Glutamatergic neuron (in vitro differentiated cells): Measurements from ENCODE around the gene OSBP2. TPM values are rescaled to one million over a fixed set of nuclear protein-coding genes. Genes with fewer than 3 reads are reported as not detected.

Experiments used
- DNase-seq: peaks from one replicate; pipeline ENCODE4 v3.0.0; 2022
- H3K27ac Mint-ChIP-seq: one replicate; pipeline ENCODE4 v1.8.0; 2020; ENCODE audit warnings: mild to moderate bottlenecking, mixed read lengths, inconsistent platforms; ENCODE audit not compliant: unreplicated experiment
- H3K27me3 Mint-ChIP-seq: one replicate; pipeline ENCODE4 v1.8.0; 2020; ENCODE audit warnings: mild to moderate bottlenecking, moderate library complexity, mixed read lengths, inconsistent platforms; ENCODE audit not compliant: unreplicated experiment
- H3K36me3 Mint-ChIP-seq: one replicate; pipeline ENCODE4 v1.8.0; 2020; ENCODE audit warnings: mild to moderate bottlenecking, mixed read lengths, inconsistent platforms; ENCODE audit not compliant: unreplicated experiment
- H3K4me1 Mint-ChIP-seq: one replicate; pipeline ENCODE4 v1.8.0; 2020; ENCODE audit warnings: mild to moderate bottlenecking, low read depth, mixed read lengths, inconsistent platforms; ENCODE audit not compliant: unreplicated experiment
- H3K4me3 Mint-ChIP-seq: one replicate; pipeline ENCODE4 v1.8.0; 2020; ENCODE audit warnings: mild to moderate bottlenecking, mixed read lengths, inconsistent platforms; ENCODE audit not compliant: unreplicated experiment
- H3K9me3 Mint-ChIP-seq: one replicate; pipeline ENCODE4 v1.8.0; 2020; ENCODE audit warnings: mild to moderate bottlenecking, moderate library complexity, mixed read lengths, inconsistent platforms; ENCODE audit not compliant: unreplicated experiment
- total RNA-seq: library from RNA; stranded (reverse); fragmentation: NEBNext Ultra II Directional; extraction: Animal tissue kit (Norgen Biotek cat#: 25700); gene quantifications from one replicate; pipeline ENCODE4 v1.2.1, GENCODE V29; 2021; ENCODE audit not compliant: unreplicated experiment
- TF ChIP-seq, protein P1 (sequence below): fragments of 200-600 bp; sonication (generic); IDR thresholded peaks from one replicate; pipeline ENCODE4 v1.5.0; 2021; ENCODE audit not compliant: partially characterized antibody, unreplicated experiment

OSBP2 gene
- total RNA-seq, 1 donor from 2014 or later: 18.3 TPM

DNA sequence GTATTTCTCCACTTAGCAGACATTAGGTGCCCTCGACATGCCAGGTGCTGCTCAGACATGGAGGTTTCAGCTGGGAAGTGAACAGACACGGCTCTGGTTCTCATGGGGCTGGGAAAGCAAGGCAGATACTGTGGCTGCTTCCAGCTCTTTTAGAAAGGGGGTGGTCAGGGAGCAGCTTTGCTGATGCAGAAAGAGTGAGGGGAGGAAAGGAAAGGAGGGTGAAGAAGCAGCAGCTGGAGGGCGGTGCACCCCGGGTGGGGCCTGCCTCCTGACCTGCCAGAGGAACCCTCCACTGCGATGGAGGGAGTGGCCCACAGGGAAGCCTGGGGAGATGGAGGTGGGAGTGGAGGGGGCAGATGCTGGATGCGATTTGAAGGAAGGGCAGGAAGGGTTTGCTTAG is 197.1 kb downstream of the OSBP2 start:
- DNase-seq: no peak
- Mint-ChIP-seq H3K4me1 (peaks cover 8% of the 10 kb centered on the region), H3K27me3 (peaks cover 7% of the 10 kb centered on the region), H3K36me3 (no peaks in the 10 kb centered on the region), H3K4me3 (no peak overlapping the region), H3K27ac (no peak overlapping the region), H3K9me3 (peaks cover 7% of the 10 kb centered on the region)
- TF ChIP-seq, protein P1, sequence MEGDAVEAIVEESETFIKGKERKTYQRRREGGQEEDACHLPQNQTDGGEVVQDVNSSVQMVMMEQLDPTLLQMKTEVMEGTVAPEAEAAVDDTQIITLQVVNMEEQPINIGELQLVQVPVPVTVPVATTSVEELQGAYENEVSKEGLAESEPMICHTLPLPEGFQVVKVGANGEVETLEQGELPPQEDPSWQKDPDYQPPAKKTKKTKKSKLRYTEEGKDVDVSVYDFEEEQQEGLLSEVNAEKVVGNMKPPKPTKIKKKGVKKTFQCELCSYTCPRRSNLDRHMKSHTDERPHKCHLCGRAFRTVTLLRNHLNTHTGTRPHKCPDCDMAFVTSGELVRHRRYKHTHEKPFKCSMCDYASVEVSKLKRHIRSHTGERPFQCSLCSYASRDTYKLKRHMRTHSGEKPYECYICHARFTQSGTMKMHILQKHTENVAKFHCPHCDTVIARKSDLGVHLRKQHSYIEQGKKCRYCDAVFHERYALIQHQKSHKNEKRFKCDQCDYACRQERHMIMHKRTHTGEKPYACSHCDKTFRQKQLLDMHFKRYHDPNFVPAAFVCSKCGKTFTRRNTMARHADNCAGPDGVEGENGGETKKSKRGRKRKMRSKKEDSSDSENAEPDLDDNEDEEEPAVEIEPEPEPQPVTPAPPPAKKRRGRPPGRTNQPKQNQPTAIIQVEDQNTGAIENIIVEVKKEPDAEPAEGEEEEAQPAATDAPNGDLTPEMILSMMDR: no peak

DNA sequence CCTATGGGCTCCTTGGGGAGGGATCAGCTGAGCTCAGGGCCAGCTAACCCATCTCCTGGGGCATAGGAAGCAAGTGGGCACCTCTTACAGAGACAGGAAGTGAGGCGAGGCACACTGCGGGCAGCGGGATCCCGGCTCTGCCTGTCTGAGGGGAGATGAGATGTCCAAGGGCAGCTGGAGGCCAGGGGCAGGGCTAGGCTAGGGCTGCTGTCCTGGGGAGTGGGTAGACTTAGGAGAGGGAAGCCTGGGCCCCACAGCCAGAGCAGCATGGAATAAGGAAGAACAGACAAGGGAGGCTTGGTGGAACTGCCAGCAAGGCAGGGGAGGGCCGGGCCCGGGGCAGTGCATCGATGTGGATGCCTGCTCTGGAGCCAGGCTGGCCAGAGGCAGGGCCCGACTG is 197.6 kb downstream of the OSBP2 start:
- no peaks in the 10 kb centered on the region for H3K36me3 Mint-ChIP-seq
- peaks cover 7% of the 10 kb centered on the region for H3K27me3 Mint-ChIP-seq
- peaks cover 9% of the 10 kb centered on the region for H3K9me3 Mint-ChIP-seq
- DNase-seq: no peak
- peaks cover 8% of the 10 kb centered on the region for H3K4me1 Mint-ChIP-seq
- no peak overlapping the region for H3K4me3 Mint-ChIP-seq
- TF ChIP-seq, protein P1: no peak
- no peak overlapping the region for H3K27ac Mint-ChIP-seq

DNA sequence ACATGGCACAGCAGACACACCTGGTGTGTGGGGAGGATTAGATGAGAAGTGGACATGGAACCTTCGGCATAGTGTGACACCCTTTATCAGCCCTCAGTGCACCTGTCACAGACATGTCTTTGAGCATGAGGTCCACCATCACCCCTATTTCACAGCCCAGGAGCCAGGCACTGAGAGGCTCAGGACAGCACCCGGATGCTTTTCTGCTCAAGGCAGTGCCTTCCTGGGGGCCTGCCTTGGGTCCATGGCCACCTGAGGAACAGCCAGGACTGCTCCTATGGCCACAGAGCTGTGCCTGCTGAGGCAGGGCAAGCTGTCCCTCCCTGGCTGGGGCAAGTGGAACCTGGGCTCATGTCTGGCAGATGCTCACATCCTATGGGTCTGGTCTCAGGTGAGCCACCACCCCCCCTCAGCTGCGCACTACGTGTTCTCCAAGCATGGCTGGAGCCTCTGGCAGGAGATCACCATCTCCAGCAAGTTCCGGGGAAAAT is 198.1 kb downstream of the OSBP2 start:
- no peaks in the 10 kb centered on the region for H3K36me3 Mint-ChIP-seq
- DNase-seq: no peak
- TF ChIP-seq, protein P1: no peak
- H3K27ac Mint-ChIP-seq: no peak overlapping the region
- peaks cover 8% of the 10 kb centered on the region for H3K4me1 Mint-ChIP-seq
- peaks cover 7% of the 10 kb centered on the region for H3K27me3 Mint-ChIP-seq
- no peak overlapping the region for H3K4me3 Mint-ChIP-seq
- H3K9me3 Mint-ChIP-seq: peaks cover 9% of the 10 kb centered on the region

DNA sequence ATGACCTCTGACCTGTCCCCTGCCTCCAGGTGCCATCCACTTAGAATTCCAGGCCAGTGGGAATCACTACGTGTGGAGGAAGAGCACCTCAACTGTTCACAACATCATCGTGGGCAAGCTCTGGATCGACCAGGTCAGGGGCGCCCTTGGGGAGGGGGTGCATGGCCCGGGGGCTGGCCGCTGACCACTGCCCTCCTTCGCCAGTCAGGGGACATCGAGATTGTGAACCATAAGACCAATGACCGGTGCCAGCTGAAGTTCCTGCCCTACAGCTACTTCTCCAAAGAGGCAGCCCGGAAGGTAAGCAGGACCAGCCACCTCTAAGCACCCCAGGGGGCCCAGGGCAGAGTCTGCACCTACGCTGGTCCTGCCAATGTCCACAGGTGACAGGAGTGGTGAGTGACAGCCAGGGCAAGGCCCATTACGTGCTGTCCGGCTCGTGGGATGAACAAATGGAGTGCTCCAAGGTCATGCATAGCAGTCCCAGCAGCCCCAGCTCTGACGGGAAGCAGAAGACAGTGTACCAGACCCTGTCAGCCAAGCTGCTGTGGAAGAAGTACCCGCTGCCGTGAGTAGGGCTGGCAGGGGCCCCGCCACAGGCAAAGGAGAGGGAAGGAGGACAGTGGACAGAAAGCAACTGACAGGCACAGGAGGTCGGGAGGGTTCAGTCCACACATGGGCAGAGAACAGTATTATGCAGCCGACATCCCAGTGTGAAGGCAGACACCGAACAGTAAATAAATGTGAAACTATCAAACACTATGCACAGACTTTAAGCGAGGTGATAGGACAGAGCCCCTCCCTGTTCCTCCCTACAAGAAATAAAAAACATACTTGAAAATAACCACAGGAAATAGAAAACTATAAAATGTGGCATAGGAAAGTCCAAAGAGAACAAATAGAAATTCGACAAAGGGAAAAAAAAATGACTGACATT is 199.0 kb downstream of the OSBP2 start:
- H3K4me3 Mint-ChIP-seq: no peak overlapping the region
- DNase-seq: no peak
- H3K36me3 Mint-ChIP-seq: no peaks in the 10 kb centered on the region
- peaks cover 7% of the 10 kb centered on the region for H3K27me3 Mint-ChIP-seq
- TF ChIP-seq, protein P1: no peak
- H3K27ac Mint-ChIP-seq: no peak overlapping the region
- H3K4me1 Mint-ChIP-seq: peaks cover 8% of the 10 kb centered on the region
- peaks cover 9% of the 10 kb centered on the region for H3K9me3 Mint-ChIP-seq

DNA sequence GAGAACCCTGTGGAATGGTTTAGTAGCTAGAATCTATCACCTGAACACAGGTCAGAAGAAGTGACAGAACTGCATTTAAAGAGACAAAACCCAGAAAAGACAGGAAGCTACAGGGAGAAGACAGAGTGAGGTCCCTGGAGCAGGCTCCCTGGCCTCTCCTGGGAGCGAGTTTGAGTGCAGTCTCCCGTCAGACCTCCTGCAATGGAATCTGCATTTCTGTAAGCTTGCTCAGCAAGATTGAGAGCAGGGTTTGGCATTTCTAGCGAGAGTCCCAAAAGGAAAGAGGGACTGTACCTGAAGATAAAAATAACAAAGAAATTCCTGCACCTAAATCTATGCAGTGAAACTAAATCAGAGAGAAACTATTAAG is 199.7 kb downstream of the OSBP2 start:
- Mint-ChIP-seq H3K36me3 (no peaks in the 10 kb centered on the region), H3K4me1 (peaks cover 8% of the 10 kb centered on the region), H3K27ac (no peak overlapping the region), H3K27me3 (peaks cover 7% of the 10 kb centered on the region), H3K9me3 (peaks cover 7% of the 10 kb centered on the region), H3K4me3 (no peak overlapping the region)
- TF ChIP-seq, protein P1: no peak
- DNase-seq: no peak
